Left ventricle myocardium inferior (tissue), 1 donor: ENCODE measurements around the gene RD3L. TPM values are rescaled to one million over a fixed set of nuclear protein-coding genes. Genes with fewer than 3 reads are reported as not detected.
"Not testable (repeated sequence)": the region's sequence is repeated elsewhere in the genome, so short reads cannot be mapped to it uniquely, and the experiment has no call there.

ENCODE experiments used
- DNase-seq: peaks from one replicate; pipeline ENCODE4 v3.0.0-alpha.2; 2020
- H3K27ac ChIP-seq: fragments of 200-600 bp; replicated peaks from 2 replicates; pipeline ENCODE4 v1.8.0; 2021
- H3K27me3 ChIP-seq: fragments of 200-600 bp; 2 replicates; pipeline ENCODE4 v1.8.0; 2021; ENCODE audit warnings: low read depth
- H3K36me3 ChIP-seq: fragments of 200-600 bp; 2 replicates; pipeline ENCODE4 v1.8.0; 2021
- H3K4me1 ChIP-seq: fragments of 200-600 bp; 2 replicates; pipeline ENCODE4 v1.8.0; 2021
- H3K4me3 ChIP-seq: fragments of 200-600 bp; 2 replicates; pipeline ENCODE4 v1.8.0; 2021; ENCODE audit warnings: mild to moderate bottlenecking, moderate library complexity
- H3K9me3 ChIP-seq: fragments of 200-600 bp; replicated peaks from 2 replicates; pipeline ENCODE4 v1.8.0; 2021
- intact Hi-C: fragments of 100-400 bp; cut with micrococcal nuclease; formaldehyde crosslinking; loops from one replicate; pipeline ENCODE4 v1.11.0; 2022
- total RNA-seq: library from RNA; stranded (reverse); fragmentation: NEBNext Ultra II Directional; extraction: Animal tissue kit (Norgen Biotek cat#: 25700); gene quantifications from one replicate; pipeline ENCODE4 v1.2.1, GENCODE V29; 2021
- TF ChIP-seq, protein P1 (sequence below): fragments of 200-600 bp; IDR thresholded peaks from 2 replicates; pipeline ENCODE4 v1.8.0; 2021; ENCODE audit warnings: antibody characterized with exemption, mild to moderate bottlenecking, borderline replicate concordance
- donor health status: DM: no; HTN: yes; CAD: no; lungs with severe emphysema.

The RD3L gene
- total RNA-seq, 1 donor from 2014 or later = 30.7 TPM

GRCh38 chr14:103928011-103928890 lies 14.1 kb downstream of the RD3L start, which contains the start of gene TDRD9:
Gene TDRD9 (plus strand): TSS chr14:103928456. CDS start chr14:103928510, 54 bp downstream.
- intact Hi-C loops = no loop called here

DNA sequence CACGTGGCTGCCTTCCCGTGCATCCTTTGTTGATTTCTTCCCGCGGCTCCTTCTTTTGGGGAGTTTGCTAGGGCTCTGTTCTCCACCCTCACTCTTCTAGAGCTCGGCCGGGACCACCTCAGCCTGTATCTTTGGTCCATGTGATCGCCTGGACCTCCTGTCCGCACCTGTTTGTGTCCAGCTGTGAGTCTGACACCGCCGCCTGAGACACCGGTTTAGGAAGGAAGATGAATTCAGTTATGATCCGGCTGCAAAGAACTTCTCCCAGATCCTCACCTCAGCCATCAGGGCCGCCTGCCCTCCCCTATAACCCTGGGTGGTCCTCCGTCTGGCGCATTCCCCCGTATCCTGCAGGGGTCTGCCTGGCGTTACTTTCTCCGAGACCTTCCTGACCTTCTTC lies 14.8 kb downstream of the RD3L start:
- no peaks in the 10 kb centered on the region for H3K36me3 ChIP-seq
- H3K27me3 ChIP-seq = peaks cover 13% of the 10 kb centered on the region
- DNase-seq = no peak
- intact Hi-C loops = no loop called here
- no peak overlapping the region for H3K27ac ChIP-seq
- TF ChIP-seq, protein P1, sequence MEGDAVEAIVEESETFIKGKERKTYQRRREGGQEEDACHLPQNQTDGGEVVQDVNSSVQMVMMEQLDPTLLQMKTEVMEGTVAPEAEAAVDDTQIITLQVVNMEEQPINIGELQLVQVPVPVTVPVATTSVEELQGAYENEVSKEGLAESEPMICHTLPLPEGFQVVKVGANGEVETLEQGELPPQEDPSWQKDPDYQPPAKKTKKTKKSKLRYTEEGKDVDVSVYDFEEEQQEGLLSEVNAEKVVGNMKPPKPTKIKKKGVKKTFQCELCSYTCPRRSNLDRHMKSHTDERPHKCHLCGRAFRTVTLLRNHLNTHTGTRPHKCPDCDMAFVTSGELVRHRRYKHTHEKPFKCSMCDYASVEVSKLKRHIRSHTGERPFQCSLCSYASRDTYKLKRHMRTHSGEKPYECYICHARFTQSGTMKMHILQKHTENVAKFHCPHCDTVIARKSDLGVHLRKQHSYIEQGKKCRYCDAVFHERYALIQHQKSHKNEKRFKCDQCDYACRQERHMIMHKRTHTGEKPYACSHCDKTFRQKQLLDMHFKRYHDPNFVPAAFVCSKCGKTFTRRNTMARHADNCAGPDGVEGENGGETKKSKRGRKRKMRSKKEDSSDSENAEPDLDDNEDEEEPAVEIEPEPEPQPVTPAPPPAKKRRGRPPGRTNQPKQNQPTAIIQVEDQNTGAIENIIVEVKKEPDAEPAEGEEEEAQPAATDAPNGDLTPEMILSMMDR = no peak
- H3K4me3 ChIP-seq = no peak overlapping the region
- H3K9me3 ChIP-seq = no peaks in the 10 kb centered on the region
- H3K4me1 ChIP-seq = peaks cover 12% of the 10 kb centered on the region

More at GRCh38 chr14:103928011-103928890, 14.1 kb downstream of the RD3L start, which contains the start of gene TDRD9:
- Histone ChIP-seq H3K27me3 (peaks cover 6% of the 10 kb centered on the region), H3K27ac (no peak within 1 kb of the TSS), H3K4me1 (peaks cover 12% of the 10 kb centered on the region), H3K9me3 (no peaks in the 10 kb centered on the region), H3K36me3 (no peaks in the 10 kb centered on the region), H3K4me3 (peak within 1 kb of the TSS; percentile 25)
- DNase-seq = no peak
- TF ChIP-seq, protein P1 = no peak

GRCh38 chr14:103925316-103925715 lies 17.0 kb downstream of the RD3L start:
- no peaks in the 10 kb centered on the region for H3K9me3 ChIP-seq
- no peak for DNase-seq
- H3K4me3 ChIP-seq = no peak overlapping the region
- TF ChIP-seq, protein P1 = no peak
- H3K27me3 ChIP-seq = peaks cover 16% of the 10 kb centered on the region
- intact Hi-C loops = no loop called here
- H3K36me3 ChIP-seq = no peaks in the 10 kb centered on the region
- H3K4me1 ChIP-seq = peaks cover 17% of the 10 kb centered on the region
- no peak overlapping the region for H3K27ac ChIP-seq

DNA sequence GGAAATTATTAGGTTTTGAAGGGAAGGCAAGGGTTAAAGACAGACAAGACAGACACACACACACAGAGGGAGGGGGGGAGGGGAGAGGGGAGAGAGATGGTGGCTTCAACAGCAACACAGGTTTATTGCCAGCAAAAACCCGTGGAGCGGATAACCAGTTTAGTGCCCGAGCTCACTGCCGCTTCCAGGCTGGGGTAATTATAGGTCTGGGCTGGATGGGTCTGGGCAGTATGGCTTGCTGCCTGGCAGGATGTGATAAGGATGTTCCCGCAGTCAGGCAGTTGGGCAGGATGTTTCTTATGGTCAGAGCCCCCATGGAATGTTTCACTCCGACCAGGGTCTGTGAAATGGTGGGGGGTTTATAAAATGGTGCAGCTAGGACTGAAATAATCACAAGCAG lies 18.5 kb downstream of the RD3L start:
- Histone ChIP-seq H3K4me1 (peaks cover 32% of the 10 kb centered on the region), H3K4me3 (no peak overlapping the region), H3K27me3 (peaks cover 16% of the 10 kb centered on the region), H3K9me3 (no peaks in the 10 kb centered on the region), H3K27ac (peak overlapping the region; percentile 71), H3K36me3 (no peaks in the 10 kb centered on the region)
- TF ChIP-seq, protein P1 = no peak
- intact Hi-C loops = no loop called here
- peak; percentile 52 for DNase-seq

GRCh38 chr14:103921855-103922200 lies 20.5 kb downstream of the RD3L start:
- H3K36me3 ChIP-seq, H3K27ac ChIP-seq, intact Hi-C loops, H3K9me3 ChIP-seq, DNase-seq: not testable (repeated sequence)
- Histone ChIP-seq H3K4me1 (peaks cover 51% of the 10 kb centered on the region), H3K4me3 (peak overlapping the region; percentile 94), H3K27me3 (peaks cover 16% of the 10 kb centered on the region)
